H1 (cell line): Measurements from ENCODE around the gene COL25A1. TPM values are rescaled to one million over a fixed set of nuclear protein-coding genes. Genes with fewer than 3 reads are reported as not detected.

ENCODE experiments used
- ATF2 ChIP-seq: IDR thresholded peaks from 2 replicates; pipeline ENCODE4 v1.6.1; 2012; ENCODE audit warnings: low read length, inconsistent platforms
- CTCF ChIP-seq, 3 experiments: IDR thresholded peaks; 1 replicate in 2 of 3; 2 replicates in 1 of 3; pipeline versions ENCODE4 v1.5.1 to v1.6.1; 2011; ENCODE audit warnings: low read length in 3 of 3, mild to moderate bottlenecking in 3 of 3, inconsistent platforms in 2 of 3, low read depth in 1 of 3, moderate library complexity in 1 of 3; ENCODE audit not compliant: insufficient read depth in 1 of 3; ENCODE audit errors: control extremely low read depth in 1 of 3
- EP300 ChIP-seq, 2 experiments: IDR thresholded peaks; 1 replicate in 1 of 2; 2 replicates in 1 of 2; pipeline ENCODE4 v1.6.1; 2011 to 2012; ENCODE audit warnings: low read depth in 2 of 2, low read length in 2 of 2, mild to moderate bottlenecking in 2 of 2, borderline replicate concordance in 1 of 2, inconsistent platforms in 1 of 2, moderate library complexity in 1 of 2
- polyA plus RNA-seq, 7 experiments: library from polyadenylated mRNA; depleted of rRNA in 3 of 7; stranded (reverse) in 5 of 7; unstranded in 2 of 7; fragments of >200 nt in 5 of 7; fragments of 200-250 nt in 2 of 7; gene quantifications; 1 replicate in 5 of 7; 2 replicates in 1 of 7; 4 replicates in 1 of 7; pipeline versions ENCODE4 v1.2.1 to v1.2.3, GENCODE V29; 2011 to 2013; ENCODE audit warnings: missing spikeins in 2 of 7, mixed read lengths in 2 of 7
- total RNA-seq: library from RNA; stranded (reverse); fragmentation: NEBNext Ultra II Directional; extraction: Animal tissue kit (Norgen Biotek cat#: 25700); gene quantifications from 2 replicates; pipeline ENCODE4 v1.2.1, GENCODE V29; 2021

The COL25A1 gene
- total and polyA plus RNA-seq, 2 of the 8 experiments (the other 6 are each of a cell fraction or from before 2014, with no cell fraction given): 1.1 to 8.3 TPM

DNA sequence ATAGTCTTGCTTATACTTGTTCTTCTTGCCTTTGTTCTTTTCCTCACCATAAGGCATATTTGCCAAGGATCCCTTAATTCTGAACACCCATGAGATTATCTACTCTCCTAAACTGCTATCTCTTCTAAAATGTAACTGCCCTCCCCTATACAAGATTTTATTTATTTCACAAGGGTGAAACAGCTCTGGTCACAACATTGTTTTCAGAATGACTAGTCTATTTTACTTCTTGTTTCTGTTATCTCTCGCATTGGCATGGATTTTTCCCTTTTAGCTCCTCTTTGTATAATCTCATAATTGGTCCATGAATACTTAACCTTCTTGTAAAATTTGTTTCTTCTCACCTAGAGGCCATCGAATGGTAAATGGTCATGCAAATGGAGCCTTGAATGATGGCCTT lies 17.2 kb upstream of the COL25A1 start (continued):
- TF ChIP-seq EP300 (IDR thresholded peaks at IDR 0.05; ENCODE audit: borderline replicate concordance in 1 of 2, low read depth in 2 of 2, low read length in 2 of 2) (no peak), CTCF (IDR thresholded peaks at IDR 0.05; ENCODE audit: control extremely low read depth in 1 of 3, insufficient read depth in 1 of 3, low read depth in 1 of 3, low read length in 3 of 3) (no peak), ATF2 (no peak)
